Stimulated activated CD4-positive, alpha-beta T cell treated with anti-CD3 and anti-CD28 coated beads, Interleukin-4, amount 100 ng/mL, for 1 hour (primary cell): ENCODE results near the gene TBKBP1.
"Not testable (repeated sequence)": the region's sequence is repeated elsewhere in the genome, so short reads cannot be mapped to it uniquely, and the experiment has no call there.

Experiments used
- DNase-seq: peaks from one replicate; pipeline ENCODE4 v3.0.0-alpha.2; 2020

Gene TBKBP1

DNA sequence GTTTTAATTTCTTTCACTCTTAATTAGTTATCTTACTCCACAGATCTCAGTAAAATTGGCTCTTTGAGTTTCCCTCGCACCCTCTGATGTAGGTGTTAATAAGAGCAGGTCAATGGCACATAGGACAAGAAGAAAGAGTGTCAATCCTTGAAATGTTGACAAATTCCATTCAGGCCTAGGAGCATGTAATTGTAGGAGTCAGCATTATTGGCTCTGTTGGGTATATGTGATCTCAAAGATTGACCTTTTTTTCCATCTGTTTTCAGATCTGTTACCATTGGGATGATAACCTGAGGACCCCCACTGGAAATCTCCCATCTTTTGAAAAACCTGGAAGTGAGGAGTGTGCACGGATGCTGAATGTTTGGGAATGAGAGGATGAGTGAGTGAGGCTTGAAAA is 11.8 kb upstream of the TBKBP1 start:
- no peak for DNase-seq

DNA sequence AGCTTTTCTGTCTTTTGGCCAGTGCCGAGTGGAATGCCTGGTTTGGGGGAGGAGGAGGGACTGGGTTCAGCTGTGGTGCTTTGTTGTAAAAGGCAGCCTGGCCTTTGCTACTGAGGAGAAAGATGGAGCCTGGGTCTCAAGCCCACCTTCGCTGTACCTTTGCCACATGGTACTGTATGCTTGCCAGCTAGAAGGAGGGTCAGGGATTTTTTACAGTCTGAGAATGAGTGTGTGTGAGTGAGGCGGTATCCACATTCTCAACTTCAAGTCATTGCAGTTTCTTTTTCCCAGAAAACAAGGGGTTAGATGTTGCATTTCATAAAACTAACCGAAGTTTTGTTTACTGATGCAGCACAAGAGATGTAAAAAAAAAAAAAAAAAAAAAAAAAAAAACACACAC is 11.2 kb upstream of the TBKBP1 start:
- DNase-seq, result not testable (repeated sequence)

DNA sequence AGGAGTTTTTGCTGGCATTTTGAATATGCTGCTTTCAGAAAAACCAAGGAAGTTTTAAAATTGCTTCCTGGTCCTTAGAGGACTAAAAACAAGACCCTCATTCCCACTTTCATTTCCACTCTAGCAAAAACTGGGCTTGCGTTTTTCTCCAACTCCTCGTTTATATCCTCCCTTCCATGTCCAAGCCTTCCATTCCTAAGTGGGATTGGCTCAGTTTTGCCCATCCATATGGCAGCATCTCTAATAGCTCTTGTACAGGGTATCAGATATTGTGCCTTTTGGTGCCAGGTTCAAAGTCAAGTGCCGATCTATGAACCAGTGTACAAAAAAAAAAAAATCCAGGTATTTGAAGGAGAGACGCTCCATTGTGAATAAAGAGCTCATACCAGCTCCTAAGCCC is 9.9 kb upstream of the TBKBP1 start:
- no peak for DNase-seq

DNA sequence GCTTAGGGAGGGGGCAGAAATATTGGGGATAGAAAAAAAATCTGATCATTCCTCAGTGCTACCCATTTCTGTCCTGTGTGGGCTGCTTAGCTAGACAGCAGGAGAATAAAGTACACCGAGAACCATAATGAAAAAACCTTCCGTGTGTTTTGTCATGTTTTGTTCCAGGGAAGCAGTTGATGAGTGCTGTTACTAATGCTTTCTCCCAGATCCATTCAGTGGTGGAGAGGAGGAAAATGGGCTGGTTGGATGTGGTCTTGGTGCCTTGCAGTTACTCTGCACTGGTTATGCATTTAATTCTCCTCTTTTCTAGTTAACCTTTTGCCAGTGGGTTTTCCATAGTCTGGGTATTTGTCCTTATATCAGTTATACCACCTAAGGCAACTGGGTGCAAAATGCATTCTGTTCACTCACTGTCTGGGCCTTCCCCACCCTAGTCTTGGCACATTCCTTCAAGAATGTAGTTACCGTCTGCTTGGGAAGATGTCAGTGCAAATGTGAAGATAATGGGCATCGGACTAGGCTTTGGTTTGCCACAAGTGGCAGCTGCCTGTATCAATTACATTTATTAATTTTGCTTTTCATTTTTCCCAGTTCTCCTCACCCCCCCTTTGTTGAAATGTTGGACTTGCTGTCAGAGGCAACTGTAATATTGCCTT is 9.3 kb upstream of the TBKBP1 start:
- no peak for DNase-seq

DNA sequence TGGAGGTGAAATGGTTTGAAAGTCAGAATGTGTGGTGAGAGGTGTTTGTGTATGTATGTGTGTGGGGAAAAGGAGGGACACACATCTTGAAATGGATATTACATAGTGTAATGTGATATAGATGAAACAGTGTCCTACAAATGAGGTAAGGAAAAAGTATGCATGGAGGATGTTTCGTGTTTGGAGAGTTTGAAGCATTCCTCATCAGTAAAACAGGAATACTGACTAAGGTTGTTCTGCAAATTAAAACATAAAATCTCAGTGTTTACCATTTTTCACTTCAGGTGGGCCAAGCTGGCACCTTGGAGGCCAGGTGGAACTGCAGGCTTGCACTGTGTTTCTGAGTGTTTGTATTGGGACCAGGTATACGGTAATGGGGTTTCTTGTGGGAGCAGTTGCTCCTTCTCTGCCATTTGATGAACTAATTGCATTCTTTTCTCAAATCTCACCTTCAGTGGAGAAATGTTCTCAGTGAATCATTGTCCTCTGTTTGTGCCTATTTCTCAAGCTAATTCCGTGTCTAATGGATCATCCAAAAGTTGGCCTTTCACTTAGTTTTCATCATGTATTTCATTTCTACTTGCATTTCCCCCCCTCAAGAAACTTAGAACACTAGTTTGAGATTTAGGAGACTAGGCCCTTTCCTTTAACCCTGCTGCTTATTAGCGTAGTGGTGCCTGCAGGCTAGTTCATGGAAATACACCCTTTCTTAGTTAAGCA is 8.2 kb upstream of the TBKBP1 start:
- no peak for DNase-seq

DNA sequence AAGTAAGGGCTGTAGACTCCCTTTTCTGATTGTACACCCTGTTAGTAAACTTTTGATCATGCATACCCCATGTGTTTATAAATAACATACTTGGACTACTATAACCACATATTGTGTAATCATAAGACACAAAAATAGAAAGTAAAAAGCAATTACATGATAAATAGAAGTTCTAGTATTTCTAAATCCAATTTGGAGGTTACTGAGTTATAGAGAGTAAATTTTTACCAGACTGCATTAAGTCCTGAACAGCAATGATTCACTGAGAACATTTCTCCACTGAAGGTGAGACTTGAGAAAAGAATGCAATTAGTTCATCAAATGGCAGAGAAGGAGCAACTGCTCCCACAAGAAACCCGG is 7.7 kb upstream of the TBKBP1 start:
- DNase-seq, result no peak

DNA sequence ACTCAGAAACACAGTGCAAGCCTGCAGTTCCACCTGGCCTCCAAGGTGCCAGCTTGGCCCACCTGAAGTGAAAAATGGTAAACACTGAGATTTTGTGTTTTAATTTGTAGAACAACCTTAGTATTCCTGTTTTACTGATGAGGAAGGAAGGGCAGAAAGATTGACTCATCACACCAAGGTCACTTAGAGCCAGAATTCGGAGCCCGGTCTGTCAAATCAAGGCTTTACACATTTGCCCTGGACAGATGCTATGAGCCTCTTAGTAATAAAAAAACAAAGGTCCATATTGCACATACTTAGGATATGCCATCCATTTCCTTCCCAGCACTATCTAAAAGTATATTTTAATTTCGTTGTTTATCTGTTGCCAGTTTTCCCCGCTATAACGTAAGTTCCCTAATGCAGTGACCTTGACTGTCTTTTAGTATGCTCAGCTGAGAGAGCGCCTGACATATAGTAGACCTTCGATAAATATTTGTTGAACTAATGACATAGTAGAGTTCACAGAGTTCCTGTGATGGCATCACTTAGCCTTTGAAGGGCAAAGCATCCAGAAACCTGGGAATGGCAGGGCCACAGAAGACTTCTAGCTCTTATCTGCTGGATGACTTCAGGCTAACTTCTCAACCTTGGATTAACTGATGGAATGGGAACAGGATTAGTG is 7.2 kb upstream of the TBKBP1 start:
- no peak for DNase-seq

DNA sequence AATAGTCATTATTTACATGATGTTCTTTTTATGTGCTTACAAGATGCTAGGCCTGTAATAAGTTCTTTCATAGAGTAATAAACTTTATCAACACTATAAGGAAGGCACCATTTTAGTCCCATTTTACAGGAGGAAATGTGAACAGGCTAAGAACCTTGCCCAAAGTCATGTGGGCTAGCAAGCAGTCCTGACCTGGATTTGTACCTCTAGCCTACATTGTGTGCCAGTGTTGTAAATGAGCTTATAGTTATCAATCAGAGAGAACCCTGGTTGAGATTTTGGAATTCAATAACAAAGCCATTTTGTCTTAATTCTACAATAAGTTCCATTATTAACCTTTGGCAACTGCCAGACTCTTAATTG is 6.7 kb upstream of the TBKBP1 start:
- no peak for DNase-seq

DNA sequence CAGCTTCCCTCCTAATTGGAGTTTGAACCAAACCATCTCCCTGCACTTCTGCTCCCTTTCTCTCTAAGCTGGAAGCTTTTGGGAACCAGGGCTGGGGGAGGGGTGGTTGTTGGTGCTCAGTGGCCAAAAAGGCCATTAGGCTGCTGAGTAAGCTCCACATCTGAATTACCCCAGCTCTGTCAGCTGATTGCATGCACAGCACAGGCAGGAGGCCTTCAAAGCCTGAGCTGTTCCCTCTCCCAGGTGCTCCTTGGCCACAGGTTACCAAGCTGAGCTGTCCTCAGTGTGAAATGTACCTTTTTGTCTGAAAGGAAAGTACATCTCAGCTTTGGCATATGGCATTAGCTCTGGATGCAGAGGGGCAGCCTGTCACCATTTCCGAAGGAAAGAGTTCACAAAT is 6.2 kb upstream of the TBKBP1 start:
- DNase-seq, result no peak

DNA sequence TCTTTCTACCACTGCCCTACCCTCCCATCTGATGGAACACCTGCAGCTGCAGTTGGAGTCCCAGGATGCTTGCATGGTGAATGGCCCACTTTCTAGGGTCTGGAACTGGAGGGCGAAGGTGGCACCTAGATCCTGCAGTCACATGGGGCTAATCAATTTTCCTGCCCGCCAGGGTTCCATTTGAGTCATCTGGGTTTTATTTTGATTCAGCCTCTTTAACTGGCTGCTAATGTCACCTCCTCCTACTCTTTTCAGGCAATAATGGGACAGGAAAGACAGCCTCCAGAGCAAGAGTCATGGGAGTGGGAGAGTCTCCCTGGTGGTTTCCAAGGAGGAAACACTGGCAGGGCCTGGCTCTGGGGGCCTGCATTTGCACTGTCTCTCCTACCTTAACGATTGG is 3.8 kb upstream of the TBKBP1 start:
- no peak for DNase-seq

DNA sequence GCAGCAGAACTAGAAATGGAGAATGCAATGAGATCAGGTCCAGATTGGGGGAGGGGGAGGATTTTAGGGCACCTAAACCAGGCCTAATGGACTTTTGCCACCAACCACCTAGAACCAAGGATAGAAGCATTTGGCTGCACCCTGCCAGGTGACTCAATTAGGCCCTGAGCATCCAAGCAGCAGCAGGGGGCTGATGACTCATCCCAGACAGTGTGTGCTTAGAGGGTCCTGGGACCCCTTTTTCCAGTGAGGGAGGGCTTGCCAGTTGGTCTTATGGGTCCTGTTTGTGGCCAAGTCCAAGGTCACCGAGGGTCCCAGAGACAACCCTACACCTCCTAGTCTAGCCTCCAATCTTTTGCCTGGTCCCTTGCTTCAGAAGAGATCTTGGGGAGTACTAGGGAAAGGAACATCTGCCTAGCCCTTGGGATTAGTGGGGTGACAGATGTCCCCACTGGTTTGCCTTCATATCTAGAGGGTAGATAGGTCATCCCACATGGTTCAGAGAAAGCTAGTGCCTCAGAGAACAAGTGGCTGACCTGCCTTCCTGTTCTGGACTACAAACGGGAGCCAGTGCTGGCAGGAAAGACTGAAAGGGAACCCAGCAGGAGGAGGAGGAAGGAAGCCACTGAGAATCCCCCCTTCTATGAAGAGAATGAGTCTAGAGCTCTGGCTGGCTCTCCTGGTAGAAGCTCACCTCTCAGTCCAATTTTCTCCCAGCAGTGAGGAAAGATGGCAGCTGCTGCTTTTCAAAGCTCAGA is 1.6 kb upstream of the TBKBP1 start:
- DNase-seq, result no peak

DNA sequence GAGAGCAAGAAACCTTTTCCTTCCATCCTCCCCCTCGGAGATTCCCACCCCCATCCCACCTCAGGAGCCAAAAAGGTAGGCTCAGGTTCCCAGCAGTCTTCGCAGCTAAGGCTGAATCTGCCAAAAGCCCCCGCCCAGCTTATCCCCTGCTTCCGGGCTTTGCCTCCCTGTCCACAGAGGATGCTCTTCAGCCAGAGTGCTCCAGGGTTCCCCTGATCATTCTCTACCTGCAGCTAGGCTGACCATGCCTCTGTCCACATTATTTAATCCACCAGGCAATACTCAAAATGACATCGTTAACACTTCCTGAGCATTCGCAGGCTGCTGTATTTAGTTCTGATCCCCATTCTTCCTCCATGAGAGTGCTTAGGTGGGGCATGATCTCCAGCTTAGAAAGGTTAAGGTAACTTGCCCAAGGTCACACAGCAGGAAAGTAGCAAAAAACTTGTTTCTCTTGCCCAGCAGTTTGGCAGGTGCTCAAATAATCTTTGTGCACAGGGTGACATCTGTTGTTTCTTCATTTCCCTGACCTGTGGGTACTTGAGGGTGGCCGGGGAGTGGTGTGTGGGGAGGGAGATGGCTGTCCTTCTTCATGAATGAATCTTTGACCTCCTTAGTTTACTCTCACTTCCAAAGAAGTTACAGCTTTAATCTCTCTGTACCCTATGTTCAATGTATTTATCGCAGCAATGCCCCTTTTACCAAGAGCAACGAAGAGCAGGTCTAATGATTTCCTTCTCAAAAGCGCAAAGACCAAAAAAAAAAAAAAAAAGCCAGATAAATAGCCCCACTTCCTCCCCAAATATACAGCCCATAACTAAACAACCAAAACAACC is 848 bp upstream of the TBKBP1 start:
- DNase-seq, result no peak

DNA sequence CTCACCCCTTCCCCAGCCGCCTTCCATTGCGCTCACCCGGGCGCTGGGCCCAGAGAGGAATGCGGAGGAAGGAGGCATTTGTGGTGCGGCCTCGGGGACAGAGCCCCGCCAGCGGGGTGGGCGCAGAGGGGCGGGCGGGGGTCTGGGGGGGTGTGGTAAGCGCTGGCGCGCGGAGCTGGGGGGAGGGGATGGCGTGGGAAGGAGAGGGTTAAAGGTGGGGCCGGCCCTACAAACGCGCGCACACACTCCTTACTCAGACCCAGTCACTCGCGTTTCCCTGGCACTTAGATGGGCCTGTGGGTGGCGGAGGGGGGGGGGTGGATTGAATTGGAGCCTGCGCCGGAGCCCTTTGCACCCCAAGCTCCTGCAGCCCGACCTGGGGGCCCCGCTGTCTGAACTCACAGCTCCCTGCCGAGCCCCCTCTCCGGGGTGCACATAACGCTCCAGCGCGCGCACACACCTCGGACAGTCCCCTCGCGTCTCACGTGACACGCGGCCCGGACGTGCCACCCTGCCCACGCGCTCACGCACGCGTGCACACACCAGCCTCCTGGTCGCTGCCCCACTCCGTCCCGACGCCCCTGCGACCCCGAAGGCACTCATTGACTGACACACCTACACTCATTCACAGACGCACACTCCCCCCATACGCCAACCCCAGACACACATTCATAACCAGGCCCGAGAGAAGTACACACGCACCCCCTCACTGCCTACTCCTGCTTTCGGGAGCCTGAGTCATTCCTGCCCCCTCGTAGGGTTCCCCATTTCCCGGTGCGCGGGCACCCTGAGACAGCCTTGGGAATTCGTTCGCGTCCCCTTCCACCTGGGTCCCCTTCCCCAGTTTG is 844 bp downstream of the TBKBP1 start:
- peak; percentile 73 for DNase-seq

DNA sequence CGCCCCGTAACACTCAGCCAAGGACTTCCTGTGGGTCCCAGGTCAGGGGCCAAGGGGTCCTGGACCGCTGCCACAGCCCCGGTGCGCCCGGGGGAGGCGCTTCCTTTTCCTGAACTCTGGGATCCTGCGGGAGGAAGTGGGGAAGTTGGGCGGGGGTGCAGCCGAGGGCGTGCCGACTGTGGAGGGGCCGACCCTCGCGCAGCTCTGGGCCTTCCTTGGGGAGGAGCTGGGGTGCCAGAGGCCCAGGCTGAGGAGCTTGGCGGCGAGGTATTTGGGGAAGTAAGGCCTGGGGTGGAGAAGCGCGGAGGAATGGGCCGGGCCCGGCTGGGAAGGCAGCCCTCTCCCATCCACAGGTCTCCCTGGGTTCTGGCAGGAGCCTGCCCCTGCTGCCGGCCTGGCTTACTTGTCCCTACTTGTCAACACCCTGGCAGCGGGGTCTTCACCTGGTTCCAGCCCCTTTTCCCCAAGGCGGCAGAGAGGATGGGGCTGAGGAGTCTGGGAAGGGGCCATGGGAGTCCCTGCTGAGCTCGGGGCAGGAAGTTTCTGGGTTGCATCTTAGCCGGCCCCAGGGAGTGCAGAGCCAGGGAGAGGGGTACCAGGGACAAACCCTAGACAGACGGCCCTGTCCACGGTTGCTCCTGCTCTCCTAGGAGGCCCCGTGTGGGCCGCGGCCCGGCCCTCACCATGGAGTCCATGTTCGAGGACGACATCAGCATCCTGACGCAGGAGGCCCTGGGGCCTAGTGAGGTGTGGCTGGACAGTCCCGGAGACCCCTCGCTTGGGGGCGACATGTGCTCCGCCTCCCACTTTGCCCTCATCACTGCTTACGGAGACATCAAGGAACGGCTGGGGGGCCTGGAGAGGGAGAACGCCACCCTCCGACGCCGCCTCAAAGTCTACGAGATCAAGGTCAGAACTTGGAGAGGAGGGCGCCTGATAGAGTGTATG is 1.7 kb downstream of the TBKBP1 start:
- no peak for DNase-seq

DNA sequence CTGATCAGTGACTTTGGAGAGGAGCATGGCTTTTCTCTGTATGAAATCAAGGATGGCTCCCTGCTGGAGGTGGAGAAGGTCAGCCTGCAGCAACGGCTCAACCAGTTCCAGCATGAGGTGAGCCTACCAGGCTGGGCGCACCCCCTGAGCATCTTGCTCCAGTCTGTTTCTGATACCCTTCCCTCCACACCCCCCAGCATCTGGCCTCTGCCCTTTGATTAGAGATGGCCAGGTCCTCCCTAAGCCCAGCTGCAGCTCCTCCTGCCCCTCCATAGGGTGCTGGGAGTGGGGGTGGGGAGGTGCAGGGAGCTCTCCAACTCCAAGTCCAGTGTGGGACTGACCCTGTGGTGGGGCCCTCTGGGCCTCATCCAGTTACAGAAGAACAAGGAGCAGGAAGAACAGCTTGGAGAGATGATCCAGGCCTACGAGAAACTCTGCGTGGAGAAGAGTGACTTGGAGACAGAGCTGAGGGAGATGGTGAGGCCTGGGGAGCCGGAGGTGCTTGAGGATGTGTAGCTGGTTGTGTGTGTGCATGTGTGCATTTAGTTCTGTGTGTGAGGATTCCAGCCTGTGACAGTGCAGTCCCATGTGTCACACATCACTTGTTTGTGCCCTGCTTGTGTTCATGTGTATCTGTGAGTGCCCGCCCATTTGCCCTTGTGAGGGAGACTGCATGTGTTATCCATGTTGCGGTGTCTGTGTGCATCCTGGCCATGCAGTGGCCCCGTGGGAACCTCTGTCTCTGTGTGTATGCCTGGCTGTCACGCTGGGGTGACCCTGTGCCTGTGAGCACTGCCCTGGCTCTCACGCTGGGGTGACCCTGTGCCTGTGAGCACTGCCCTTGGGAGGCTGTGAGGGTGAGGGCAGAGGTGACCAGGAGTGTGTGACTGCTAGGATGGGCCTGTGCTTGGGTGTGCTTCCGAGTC is 3.0 kb downstream of the TBKBP1 start:
- DNase-seq, result no peak

DNA sequence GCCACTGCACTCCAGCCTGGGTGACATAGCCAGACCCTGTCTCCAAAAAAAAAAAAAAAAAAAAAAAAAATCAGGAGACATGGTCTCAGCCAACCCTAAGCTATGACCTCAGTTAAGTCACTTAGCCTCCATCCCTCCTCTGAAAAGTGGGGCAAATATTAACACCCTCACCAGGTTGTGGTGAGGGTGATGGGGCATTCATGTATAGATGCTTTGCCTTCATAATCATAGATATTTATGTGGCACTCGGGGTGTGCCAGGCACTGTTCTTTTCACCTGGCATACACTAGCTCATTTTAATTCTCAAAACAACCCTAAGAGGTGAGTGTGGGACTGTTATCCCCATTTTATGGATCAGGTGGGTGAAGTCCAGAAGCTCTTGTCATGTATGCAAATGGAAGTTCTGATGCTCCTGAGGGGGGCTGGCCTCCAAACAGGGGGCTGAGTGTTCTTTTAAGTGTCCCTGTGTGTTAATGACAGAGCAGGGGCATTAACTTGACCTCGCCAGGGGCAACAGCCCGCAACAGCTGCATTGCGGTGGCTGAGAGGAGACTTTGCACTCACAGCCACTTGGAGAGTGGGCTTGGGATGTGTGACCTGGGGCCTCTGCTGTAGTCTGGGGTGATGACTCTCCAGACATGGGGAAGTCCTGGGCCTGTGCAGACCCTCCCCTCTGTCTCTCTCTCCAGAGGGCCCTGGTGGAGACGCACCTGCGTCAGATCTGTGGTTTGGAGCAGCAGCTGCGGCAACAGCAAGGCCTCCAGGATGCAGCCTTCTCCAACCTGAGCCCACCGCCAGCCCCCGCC is 4.1 kb downstream of the TBKBP1 start:
- DNase-seq, result no peak

DNA sequence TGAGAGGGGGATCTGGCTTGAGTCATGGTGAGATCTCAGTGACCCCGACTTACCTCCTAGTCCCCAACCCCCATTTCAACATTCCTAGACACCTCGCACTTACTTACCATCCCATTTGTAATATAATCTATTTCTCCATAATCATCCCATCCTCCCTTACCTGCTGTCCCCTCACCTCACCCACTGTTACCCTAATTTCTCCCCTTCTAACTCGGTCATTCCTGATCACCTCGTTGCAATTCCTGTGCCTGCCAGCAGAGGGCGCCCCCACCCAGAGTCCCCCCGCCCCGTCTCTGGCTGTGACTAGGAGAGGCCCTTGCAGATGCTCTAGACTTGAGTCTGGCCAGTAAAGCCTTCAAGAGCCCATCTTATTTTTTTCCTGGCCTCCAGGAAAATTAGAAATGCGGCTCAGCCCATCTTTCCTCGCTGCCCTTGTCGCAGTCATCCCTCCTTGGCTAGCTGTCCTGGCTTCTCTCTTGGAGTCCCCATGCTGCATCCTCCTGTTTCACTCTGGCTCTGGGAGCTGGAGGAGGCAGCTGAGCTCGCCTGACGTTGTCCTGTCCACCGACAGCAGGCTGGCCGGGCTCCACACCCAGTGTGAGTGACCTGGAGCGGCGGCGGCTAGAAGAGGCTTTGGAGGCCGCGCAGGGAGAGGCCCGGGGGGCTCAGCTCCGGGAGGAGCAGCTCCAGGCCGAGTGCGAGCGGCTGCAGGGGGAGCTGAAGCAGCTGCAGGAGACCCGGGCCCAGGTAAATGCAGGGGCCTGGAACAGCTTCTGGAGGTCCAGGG is 5.0 kb downstream of the TBKBP1 start:
- DNase-seq, result peak; percentile 88

DNA sequence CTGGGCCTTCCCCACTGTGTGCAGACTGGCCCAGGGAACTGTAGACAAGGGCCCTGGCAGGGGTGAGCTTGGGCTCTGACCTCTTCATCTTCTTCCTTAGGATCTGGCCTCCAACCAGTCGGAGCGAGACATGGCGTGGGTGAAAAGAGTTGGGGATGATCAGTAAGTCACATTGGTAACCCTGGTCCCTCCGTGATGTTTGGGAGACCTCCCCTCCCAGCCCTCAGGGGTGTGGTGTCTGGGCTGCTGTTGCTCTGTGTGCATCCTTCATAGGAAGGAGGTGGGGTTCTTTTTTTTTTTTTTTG is 5.5 kb downstream of the TBKBP1 start:
- no peak for DNase-seq
